DLD1 (cell line): ENCODE measurements around the gene DHX15.
"Not testable (repeated sequence)": the region's sequence is repeated elsewhere in the genome, so short reads cannot be mapped to it uniquely, and the experiment has no call there.

Source experiments
- in situ Hi-C: cut with HindIII; loops from 2 replicates; pipeline ENCODE4 v1.10.0; 2017; ENCODE audit warnings: low sequenced_read_pairs

Gene DHX15

DNA sequence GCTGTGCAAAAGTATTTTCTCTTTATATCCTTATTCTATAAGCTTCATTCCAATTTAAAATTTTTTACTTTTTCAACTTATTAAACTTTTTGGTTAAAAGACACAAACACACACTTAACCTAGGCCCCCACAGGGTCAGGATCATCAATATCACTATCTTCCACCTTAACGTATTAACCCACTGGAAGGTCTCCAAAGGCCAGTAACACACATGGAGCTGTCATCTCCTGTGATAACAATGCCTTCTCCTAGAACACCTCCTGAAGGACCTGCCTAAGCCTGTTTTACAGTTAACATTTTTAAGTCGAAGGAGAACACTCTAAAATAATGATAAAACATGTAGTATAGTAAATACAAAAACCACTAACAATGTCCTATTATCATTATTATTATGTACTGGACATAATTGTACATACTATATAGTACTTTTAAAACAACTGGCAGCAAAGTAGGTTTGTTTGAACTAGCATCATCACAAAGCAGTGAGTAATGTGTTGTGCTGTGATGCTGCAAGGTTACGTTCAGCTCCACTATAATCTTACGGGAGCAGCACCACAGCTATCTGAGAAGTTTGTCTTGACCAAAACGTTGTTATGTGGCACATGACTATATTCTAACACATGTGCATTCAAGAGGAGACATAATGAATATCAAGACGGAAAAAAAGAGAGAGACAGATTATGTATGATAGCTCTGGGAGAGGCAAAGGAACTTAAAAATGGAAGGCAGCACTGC, 33.7 kb downstream of the DHX15 start:
- in situ Hi-C loops: no loop called here

GRCh38 chr4:24547979-24548378, 36.4 kb downstream of the DHX15 start:
- in situ Hi-C loops: no loop called here

- in situ Hi-C loops: no loop called here
These were observed 40.0 kb downstream of the DHX15 start for GRCh38 chr4:24544208-24544988.

DNA sequence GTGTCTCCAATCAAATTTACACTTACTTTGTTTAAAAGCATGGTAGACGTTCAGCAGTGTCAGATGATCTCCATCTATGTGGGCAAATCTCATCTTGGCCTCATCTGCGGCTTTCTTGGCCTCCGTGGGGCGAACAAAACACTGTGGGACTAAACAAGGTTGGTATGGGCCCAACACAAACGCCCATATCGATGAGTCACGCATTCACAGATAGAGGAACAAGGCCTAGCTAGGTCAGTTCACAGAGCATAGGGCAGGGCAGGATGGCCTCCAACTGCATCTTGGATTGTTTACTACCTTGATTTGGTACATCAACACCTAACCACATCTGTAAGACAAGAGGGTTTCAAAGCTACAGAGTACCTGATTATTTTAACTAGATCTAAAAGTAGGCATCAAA, 47.3 kb downstream of the DHX15 start:
- in situ Hi-C loops: no loop called here

DNA sequence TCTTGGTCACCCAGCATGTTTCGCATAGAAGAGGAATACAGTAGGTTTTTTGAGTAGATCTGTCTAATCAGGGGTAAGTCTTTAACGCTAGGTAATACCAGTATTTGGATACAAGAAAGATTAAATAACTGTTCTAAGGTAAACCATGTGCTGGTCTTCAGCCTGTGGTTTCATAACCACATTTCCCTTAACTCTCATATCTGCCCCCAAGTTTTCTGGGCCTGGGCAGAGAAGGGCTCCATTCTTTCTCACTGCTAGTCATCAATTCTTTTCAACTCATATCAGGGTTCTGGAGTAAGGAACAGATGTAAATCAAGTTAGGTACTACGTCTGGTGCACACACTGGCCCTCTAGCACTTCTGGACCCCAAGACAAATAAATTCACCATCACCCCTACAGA, 49.0 kb downstream of the DHX15 start:
- in situ Hi-C loops: no loop called here

- in situ Hi-C loops: no loop called here
These were observed 51.0 kb downstream of the DHX15 start for GRCh38 chr4:24533364-24533763.

- in situ Hi-C loops: no loop called here
These were observed 54.8 kb downstream of the DHX15 start for GRCh38 chr4:24529555-24529954.

DNA sequence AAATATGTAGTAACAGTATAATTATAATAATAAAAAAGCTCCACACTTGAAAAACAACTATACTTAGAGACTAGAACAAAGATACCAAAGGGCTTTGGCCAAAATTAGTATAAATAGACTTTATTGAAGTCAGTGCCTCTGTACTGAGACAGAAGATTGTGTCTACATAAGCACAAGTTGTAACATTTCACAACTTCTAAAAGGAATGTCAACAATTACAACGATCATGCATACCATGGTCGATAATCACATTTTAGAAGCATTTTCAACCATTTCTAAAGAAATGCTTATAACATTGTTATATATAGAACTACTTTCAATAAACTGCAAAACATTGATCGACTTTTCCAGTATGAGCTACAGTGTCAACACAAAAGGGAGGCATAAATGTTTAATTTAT, 57.0 kb downstream of the DHX15 start:
- in situ Hi-C loops: no loop called here

GRCh38 chr4:24521544-24521943, 62.8 kb downstream of the DHX15 start:
- in situ Hi-C loops: no loop called here

- in situ Hi-C loops: no loop called here
These were observed 64.7 kb downstream of the DHX15 start for GRCh38 chr4:24519649-24520048.

- in situ Hi-C loops: no loop called here
These were observed 66.7 kb downstream of the DHX15 start for GRCh38 chr4:24517676-24518075.

- in situ Hi-C loops: no loop called here
These were observed 67.4 kb downstream of the DHX15 start for GRCh38 chr4:24516926-24517325.

DNA sequence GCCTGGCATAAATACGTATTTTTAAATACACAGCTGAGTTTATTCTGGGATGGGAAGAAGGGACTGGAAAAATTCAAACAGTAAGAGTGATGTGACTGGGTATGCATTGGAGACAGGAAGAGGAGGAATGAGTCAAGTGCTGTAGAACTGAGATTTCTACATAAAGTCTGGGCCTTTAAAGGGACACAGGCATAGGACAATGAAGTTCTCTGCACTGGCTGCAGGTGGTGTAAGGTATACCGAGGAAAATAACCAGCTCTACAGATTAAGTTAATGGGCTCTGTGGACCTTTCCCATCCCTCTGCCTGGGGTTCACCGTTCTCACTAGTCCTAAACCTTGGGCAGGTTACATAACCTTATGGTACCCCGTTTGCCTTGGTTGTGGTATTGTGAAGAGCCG, 68.7 kb downstream of the DHX15 start:
- in situ Hi-C loops: no loop called here

DNA sequence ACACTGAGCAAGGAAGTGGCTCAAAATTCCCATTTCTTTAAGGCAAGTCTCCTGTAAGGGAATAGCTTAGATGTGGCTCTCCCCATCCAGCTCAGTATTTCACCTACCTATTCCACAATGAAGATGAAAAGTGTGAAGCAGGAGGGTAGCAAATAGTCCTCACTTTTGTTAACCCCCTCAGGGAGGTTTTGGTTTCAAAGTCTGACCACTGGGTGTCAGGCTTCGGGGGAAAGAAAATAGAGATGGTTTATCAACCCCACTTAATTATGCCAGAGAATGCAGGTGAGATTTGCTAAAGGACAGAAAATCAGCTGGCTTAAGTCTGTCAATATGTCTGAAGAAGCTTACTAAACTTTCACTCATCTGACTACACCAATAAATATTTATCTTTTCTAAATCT, 69.5 kb downstream of the DHX15 start:
- in situ Hi-C loops: no loop called here

- in situ Hi-C loops: no loop called here
These were observed 70.6 kb downstream of the DHX15 start for GRCh38 chr4:24513718-24514117.

DNA sequence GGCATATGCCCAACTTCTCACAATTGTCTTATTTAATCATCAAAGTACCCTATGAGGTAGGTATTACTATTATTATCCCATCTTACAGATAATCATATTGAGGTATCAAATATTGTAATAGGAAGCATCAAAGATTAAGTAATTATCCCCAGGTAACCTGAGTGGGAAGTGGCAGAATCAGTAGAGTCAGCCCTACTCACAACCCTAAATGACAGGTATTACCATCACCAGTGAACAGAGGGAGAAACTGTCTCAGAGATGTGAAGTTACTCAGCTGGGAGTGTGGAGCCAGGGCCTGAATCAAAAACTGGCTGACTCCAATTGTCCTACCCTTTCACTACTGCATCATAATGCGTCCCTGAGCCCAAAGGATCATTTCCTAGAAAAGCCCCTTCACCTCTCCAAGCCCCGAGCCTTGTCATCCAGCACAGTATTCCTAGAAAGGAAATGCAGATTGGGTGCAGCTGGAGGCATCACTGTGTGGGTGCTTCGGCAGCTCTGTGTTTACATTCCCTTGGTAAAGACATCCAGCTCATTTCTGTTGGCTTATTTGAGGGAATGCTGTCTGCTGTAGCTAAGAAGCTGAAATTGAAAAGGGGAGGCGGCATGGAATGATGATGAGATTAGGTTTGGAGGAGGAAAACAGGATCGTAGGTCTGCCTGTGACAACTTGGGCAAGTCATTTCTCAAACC, 72.8 kb downstream of the DHX15 start:
- in situ Hi-C loops: no loop called here

DNA sequence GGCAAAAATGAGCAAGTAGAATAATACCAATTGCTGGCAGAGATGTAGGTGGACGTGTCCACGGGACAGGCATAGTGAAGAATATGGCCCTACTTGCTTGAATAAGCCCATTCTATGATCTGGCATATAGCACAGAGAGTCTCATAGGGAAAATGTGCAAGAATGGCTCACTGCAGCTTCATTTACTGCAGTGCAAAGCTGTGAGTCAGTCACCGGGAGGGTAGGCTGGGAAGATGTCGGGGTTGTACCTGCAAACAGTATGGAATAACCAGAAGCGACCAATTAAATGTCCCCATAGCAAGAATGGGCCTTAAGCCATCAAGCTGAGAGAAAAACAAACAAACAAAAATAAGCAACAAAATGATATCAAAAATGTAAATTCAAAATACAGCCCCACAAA, 74.3 kb downstream of the DHX15 start:
- in situ Hi-C loops: no loop called here

DNA sequence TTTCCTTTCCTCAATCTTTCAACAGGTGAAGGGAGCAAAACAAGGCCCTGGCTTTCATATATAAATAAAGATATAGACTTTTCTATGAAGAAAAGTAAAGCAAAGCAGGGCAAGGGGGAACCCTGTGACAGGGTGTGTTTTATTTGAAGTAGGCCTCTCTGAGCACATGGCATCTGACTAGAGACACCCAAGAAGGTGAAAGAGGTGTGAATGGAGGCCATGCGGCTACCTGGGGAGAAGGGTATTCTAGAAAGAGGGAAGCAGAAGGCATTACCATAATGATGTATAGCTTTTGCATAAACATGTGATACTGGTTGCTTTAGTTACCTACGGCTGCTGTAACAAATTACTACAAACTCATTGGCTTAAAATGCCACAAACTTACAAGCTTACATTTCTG, 75.8 kb downstream of the DHX15 start:
- in situ Hi-C loops: no loop called here

DNA sequence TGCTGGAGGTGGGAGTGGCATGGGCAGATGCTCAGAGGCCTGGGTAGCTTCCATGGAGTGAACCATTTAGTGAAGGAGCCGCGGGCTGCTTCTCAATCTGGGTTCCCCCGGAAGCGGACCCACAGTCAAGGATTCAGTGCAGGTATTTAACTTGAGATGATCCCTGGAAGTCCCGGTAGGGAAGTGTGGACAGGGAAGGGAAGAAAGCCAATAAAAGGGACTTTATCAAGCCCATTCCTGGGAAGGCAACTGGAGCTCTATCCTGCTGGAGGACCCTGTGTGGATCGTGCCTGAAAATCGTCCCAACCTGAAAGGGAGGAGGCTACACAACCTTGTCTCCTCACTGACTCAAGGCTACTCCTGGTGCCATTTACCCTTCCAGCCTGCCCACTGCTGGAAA, 76.9 kb downstream of the DHX15 start:
- in situ Hi-C loops: no loop called here

- in situ Hi-C loops: not testable (repeated sequence)
These were observed 81.3 kb downstream of the DHX15 start for GRCh38 chr4:24503090-24503489.

- in situ Hi-C loops: no loop called here
These were observed 87.1 kb downstream of the DHX15 start for GRCh38 chr4:24497221-24497620.

GRCh38 chr4:24496597-24496996, 87.8 kb downstream of the DHX15 start:
- in situ Hi-C loops: no loop called here
